ENCODE measurements around the gene TMEM187.

The TMEM187 gene

DNA sequence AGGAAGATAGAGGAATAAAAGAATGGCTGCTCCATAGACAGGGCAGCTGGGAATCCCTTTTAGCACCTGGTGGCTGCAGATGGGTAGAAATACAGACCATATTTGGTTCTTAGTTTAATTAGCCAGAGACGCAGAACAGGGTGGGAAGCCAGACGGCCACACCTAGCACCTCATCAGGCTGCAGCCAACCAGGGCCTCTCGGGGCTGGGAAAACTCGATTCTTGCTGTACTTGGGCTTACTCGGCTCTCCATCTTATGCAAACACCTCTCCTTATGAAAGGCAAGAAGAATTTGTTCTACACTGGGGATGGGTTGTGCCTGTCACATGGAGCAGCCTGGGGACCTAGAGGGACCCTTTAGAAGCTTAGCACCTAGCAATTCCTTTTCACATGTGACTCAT, 27.5 kb downstream of the TMEM187 start:
- DNase-seq (ENCODE audit: low read depth): no peak

DNA sequence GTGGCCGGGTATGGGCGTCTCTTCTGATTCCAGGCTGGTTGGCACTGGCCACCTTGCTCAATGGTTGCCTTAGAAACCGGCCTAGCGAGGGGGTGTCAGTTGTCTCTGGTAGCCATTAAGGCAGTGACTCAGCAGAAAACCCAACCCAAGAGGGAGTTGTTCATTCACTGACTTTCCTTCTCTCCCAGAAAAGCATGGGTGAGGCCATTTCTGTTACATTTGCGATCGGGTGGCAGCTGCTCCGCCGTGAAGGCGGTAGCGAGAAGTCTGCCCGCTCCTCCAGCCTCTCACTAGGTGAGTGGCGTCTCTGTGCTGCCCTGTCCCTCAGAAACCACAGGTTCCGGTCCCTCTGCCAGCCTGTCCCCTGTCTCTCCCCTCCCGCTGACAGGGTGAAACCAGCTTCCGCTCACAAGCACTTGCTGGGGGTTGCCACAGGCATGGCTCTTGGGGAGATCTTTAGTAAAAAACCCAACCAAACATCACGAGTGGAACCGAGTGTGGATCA, 29.7 kb downstream of the TMEM187 start:
- peak; percentile 89 for DNase-seq (ENCODE audit: low read depth)

DNA sequence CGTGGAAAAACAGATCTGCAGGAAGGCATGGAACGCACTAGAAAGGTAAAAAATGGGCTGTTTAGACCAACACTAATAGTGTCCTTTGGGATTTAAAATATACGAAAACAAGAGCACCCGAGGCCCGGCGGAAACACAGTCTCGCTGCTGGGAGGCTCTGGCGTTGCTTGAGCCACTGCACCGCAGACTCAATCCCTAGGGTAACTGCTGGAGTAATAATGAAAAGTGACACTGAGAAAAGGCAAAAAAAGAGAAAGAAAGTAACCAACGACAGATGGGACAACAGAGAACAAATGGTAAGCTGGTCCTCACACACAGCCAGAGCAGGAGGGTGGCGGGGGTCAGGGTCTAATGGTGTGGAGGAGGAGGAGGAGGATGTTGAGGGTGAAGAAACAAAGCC, 31.8 kb downstream of the TMEM187 start:
- DNase-seq (ENCODE audit: low read depth): no peak

DNA sequence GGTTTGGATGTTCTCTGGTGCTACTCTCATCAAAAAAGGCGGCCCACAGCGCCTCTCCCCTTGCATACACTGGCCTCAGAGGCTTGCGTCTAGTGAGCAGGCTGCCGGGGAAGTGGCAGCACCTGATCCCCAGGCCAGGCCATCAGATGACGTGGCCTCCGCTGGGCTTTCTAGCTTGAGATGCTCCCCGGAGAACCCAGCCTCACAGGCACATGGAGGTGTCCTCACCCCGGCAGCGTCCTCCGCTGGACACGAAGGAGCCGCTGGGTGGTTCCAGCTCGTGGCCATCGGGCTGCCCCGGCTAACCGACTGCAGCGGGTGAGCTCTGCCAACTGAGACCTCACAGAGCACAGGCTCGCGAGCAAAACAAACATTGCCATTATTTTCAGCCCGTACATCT, 34.4 kb downstream of the TMEM187 start:
- no peak for DNase-seq (ENCODE audit: low read depth)

DNA sequence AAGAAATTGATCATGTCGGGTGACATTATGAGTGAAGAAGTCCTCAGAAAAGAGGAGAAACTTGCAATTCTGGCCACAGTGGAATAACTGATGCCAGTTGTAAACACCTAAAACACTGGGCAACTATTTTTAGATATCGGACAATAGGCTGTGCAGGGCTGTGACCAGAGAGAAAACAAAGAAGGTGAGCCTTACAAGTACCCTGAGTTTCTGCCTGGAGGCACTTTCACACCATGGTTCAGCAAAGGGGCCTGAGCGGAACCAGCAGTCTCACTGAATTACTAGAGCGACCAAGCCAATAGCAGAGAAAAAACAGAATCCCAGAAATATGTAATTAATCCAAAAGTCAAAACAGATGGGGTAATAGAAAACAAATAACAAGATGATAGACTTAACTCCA, 36.0 kb downstream of the TMEM187 start:
- no peak for DNase-seq (ENCODE audit: low read depth)

DNA sequence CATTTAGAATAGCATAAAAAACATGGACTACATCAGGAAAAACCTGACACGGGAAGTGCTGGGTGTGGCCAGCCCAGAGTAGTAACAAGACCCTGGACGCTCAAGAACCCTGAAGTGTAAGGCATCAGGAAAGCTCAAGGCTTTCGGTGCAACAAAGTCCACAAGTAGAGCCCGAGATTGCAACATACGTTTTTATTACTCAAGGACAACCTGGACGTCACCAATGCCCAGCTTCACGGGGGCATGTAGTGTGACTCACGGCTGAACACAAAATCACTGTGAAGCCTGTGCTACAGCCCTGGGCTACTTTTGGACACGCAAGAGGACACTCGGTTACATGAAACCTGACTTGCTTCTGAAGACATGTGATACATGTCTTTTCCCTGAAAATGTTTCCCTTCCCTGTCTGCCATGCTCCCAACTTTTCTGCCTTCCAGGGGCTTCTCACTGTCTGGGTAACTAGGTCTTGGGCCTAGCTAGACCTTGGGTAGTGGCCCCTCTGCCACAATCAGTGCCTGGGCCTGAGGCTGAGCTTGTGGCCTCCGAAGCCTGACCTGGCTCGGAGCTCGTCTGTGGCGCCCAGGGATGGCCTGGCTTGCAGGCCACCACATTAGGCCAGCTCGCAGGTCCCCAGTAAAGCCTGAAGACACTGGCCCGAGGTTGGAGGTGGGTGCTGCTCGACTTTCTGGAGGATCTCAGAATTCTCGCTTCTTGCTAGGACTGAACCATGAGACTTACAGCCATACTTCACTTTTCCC, 38.0 kb downstream of the TMEM187 start:
- DNase-seq (ENCODE audit: low read depth): peak; percentile 84

DNA sequence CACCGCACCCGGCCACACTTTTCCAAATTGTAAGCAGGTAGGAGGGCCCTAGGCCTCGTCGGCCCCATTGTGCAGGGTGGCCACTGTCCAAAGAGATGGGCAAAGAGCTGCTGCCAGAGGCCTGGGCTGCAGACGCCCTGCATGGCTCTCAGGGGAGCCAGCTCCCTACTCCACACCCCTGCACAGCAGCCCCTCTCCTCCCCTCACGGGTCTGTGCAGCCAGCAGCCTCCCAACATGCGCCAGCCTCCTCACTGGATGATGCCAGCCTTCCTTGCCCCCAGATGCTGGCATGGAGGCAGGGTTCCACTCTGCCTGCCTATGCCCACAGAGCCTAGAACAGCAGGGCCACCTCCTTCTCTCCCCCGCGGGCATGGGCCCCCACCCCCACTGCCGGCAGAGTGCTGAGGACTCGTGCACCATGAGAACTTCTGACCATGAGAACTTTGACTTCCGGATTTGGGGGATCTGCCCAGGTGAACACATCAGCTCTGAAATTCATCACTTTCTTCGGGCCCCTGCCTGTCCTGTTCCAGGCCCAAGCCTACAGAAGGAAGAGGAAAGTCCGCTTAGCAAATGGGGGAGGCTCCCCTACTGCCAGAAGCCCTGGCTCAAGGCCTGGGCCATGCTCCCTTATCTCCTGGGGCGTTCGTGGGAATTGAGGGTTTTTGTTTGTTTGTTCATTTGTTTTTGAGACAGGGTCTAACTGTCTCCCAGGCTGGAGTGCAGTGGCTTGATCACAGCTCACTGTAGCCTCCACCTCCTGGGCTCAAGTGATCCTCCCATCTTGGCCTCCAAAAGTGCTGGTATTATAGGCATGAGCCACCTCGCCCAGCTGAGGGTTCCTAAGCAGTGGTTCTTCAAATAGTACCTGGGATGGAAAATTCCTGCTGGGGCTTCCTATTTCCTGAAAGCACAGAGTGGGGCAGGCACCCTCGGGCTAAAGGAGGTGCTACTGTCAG, 39.1 kb downstream of the TMEM187 start:
- DNase-seq (ENCODE audit: low read depth): no peak

DNA sequence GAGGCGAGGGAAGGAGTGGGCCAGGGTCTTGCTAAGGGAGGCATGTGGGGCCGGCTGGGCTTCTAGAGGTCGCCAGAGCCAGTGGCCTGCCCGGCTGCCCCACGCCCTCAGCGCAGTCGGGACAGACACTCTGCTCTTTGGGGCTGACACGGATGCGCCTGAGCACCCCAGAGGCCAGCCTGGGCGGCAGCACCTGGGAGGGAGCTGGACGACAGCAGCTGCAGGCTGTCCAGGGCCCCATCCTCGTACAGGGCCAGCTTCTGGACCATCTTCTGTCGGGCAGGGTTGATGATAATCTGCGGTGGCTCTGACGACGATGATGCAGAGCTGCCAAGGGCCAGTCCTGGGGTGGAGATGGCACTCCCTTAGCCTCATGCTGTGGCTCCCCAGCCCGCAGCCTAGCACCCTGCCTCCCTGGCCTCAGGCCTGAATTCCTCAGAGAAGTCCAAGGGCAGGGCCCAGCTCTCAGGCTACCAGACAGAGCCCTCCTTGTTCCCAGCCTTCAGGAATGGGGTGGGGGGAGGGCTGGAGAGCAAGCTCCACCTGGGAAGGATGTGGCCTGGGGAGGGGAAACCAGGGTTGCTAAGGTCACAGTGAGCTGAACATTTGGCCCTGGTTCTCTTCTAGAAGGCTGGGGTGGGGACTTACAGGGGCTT, 39.9 kb downstream of the TMEM187 start:
- no peak for DNase-seq (ENCODE audit: low read depth)

DNA sequence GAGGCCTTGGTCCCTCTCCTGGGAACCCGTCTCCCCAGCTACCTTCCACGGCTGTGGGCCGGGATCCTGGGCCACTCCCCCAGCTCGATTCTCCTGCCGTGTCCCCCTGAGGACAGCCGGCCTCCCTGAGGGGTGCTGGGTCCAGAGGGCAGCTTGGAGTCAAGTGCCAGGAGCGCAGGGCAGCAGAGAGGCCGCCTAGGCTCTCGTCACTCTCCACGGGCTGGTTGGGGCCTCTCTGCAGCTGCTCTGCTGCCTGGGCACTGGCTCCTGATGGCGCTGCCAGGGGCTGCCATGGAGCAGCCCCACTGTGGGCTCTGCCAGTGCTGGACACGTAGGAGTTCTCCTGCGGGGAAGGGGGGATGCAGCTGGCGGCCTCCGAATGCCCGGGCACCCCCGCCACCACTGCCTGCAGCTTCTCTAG, 40.5 kb downstream of the TMEM187 start:
- no peak for DNase-seq (ENCODE audit: low read depth)

DNA sequence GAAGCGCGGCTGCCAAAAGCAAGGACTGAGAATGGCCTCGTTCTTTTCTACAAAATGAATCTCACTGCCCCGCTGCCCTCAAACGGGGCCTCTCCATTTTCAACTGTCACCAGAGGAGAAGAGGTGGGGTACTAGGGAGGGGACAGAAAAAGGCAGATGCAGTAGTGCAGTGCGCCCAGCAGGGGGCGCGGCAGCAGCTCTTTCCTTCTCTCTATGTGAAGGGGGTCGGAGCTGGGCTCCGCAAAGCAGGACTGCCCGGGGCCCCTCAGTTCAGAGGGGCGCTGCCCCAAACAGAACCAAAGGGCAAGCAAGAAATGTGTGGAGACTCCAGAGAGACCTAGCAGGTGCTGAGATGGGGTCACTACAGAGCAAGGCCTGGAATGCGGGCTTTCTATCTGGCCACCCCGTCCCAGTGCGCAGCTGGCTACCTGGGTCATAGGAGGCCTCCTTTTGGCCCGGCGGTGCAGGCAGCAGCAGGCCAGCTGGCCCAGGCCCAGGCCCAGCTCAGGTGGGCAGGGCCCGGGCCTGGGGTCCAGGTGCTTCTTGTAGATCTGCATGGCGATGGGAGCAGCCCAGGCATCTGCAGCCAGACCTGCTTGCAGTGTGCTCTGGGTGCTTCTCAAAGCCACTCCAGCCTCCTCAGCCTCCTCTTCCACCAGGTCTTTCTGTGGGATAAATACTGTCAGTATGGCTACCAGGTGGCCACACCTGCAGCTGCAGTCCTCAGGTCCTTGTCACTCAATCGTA, 41.2 kb downstream of the TMEM187 start:
- no peak for DNase-seq (ENCODE audit: low read depth)

DNA sequence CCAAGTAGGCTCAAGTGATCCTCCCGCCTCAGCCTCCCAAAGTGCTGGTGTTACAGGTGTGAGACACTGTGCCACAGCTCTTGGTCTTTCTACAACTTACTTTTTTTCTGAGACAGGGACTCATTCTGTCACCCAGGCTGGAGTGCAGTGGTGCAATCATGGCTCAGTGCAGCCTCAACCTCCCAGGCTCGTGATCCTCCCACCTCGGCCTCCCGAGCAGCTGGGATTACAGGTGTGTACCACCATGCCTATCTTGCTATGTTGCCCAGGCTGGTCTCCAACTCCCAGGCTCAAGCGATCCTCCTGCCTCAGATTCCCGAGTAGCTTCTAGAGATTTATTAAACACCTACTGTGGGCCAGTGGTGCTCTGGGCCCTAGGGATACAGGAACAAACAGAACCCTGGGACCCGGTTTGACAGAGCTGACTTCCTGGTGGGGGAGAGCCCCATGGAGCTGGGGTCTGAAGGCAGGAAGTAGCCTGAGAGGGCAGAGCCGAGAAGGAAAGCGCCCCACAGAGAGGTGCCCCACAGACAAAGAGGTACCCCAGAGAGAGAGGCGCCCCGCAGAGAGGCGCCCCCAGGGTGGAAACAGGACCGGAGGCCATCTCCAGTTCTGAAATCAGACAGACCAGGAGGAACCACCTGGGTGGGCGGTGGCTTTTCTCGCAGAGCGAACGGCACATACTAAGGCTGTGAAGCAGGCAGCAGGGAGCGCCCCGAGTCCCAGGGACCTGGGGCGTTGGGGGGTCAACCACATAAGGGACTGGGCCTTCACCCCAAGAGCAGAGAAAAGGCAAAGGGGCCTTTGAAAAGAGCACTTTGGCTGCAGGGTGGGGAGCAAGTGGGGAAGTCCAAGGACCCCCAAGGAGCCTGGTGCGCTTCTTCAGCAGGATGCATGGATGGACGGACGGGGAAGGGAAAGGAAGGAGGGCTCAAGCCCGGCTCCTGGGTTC, 42.2 kb downstream of the TMEM187 start:
- no peak for DNase-seq (ENCODE audit: low read depth)

DNA sequence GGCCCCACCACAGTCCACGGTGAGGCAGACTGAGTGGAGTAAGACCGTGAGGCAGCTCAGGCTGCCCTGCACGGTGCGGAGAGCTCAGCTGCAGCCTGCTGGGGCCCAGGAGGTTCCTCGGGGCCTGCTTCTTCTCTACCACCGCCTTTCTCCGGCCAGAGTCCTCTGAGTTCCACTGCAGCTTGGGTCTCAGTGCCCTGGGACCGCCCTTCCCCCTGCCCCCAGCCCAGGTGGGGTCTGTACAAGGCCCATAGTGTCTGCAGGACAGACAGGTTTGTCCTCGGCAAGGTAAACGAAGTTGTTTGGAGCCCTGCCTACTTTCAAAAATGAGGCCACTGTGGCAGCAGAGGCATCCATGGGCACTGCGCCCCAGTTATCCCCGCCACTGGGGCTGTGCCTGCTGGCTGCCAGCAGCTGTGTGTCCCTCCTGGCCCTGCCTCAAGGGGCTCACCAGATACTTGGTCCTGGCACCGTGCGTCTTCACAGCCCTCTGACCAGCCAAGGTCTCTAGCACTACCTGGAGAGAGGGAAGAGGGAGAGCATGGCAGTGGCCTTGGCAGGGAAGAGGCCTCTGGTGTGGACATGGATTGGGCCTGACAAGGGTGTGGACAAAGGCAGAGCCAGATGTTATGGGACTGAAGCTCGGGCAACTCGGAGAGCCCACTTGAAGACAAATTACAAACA, 43.2 kb downstream of the TMEM187 start:
- no peak for DNase-seq (ENCODE audit: low read depth)

DNA sequence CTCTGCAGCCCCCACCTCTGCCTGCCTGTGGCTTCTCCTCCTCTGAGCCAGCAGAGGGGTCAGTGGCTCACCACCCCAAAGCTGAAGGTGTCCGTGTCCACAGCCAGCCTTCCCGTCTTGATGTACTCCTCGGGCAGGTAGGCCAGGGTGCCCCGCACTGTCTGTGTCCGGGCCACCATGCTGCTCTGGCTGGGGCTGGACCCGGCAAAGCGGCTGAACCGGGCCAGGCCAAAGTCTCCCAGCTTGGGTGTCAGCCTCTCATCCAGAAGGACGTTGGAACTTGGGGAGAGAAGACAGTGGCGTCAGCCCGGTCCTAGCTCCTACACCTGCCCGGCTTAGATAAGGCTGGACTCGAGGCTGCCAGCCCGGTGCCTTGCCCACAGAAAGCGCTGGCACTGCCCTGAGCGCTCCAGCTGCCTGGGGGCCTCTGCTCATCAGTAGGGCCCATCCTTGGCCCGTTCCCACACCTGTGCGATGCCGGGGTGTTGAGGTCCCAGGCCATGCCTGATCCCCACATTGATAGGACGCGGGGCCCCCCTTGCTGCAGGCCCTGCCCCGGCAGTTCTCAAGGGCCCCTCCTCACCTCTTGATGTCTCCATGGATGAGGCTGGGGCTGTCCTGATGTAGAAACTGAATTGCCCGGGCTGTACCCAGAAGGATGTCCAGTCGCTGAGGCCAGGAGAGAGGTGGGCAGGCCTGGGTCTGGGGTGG, 44.0 kb downstream of the TMEM187 start:
- DNase-seq (ENCODE audit: low read depth): no peak

DNA sequence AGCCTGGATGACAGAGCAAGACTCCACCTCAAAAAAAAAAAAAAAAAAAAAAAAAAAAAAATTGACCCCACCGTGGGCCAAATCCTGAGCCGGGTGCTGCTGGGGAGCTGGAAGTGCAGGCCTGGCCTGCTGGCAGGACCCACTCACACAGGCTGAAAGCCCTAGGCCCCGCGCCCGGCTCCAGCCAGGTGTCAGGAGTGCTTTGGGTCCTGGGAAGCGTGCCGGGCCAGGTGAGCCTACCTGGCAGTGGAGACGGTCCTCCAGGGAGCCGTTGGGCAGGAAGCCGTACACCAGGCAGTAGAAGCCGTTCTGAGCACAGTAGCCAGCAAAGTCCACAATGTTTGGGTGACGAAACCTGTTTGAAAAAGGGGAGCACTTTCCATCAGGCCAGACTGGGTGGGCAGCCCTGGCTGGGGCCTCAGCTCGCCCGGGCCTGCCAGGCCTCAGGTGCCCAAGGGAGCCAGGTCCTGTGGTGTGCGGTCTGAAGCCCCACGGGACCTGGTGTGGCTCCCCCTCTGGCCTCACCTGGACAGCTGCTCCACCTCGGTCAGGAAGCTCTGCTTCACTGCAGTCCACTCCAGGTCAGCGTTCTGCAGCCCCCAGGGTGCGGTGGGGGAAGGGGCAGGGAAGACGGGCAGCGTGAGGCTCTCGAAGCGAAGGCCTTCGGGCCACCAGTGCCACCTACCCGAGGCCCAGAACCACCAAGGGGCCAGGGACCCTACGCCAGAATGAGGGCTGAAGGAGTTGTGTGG, 45.4 kb downstream of the TMEM187 start:
- DNase-seq (ENCODE audit: low read depth): no peak

DNA sequence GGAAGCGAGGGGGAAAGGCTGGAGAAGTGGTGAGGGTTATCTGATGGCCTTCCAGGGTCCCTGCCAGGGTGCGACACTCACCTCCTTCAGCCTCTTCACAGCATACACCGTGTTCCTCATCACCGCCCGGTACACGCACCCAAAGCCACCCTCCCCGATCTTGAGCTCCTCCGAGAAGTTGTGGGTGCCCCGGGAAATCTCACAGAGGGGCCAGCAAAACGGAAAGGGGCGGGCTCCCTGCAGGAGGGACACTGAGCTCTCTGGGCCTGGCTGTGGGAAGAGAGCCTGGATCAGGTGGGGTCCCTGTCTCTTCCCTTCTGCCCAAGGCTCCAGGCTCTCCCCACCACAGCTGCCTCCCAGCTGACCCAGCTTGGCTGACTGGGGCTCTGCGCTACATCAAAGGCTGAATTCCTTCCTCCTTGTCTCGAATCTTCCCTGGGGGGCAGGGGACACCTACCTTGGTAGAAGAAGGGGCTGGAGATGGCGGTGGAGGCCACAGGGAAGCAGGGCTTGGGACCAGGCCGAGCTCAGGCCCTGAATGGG, 46.0 kb downstream of the TMEM187 start:
- no peak for DNase-seq (ENCODE audit: low read depth)

DNA sequence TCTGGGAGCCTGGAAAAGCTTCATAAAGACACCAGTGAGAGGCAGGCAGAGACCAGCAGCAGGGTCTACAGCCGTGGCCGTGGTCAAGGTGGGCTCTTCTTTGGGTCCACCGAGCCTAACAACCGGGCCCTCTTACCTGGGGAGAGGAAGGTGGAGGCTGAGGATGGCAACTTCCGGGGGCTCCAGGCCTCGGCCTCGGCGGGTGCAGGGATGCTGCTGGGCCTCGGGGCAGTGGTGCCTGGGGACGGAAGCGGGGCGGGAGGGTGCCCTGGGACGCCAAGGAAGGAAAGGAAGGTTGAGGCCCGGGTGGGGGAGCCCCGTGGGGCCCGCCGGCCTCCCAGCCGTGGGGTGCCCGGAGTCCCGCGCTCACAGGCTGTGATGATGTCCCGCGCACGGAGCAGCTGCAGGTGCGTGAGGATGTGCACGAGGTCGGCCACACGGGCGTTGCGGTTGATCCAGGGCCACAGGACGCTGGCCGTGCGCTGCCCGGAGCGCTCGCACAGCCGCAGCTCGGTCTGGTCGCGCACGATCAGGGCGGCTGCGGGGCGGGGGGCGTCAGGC, 46.6 kb downstream of the TMEM187 start:
- DNase-seq (ENCODE audit: low read depth): no peak

DNA sequence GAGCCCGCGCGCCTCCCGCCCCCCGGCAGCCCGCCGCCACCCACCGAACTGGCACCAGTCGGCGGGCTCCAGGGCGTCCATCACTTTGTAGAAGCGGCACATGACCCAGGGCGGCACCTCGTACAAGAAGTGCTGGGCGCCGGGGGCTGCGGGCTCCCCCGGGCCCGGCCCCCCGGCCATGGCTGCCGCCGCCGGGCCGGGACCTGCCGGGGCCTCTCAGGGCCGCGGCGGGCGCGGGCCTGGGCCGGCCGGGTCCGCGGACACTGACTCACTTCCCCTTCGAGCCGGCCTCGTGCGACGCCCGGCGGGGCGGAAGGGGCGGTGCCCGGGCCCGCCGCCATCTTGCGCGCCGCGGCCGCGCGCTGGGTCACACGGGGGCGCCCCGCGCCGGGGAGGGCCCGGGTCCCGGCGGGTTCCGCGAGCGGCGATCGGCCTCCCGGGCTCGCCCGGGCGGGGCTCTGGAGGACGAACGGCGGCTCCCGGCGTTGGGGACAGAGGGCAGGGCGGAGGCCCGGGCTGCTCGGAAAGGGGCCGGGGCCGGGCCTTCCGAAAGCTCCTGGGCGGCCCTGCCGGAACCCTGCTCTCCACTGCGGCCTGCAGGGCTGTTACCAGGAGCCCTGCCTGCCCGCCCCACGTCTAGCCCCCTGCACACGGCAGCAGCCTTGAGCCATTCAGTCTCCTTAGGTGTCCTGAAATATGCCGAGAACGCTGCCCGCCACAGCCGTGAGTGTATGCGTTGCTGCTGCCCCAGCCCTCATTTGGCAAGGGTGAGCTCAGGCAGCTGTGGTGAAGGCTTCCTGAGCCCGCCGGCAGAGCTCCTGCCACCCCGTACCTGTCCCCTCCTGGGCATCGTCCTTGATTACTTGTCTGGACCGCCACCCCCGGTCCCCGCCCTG, 47.3 kb downstream of the TMEM187 start, which contains the start of gene IRAK1:
Gene IRAK1 (minus strand): TSS at position 270 of the 896 bp plus-strand sequence. CDS start 90 bp downstream, at position 180.
- peak; percentile 54 for DNase-seq (ENCODE audit: low read depth)

Measured in fibroblast of gingiva (primary cell).